ENCODE measurements around the gene NKX1-1. TPM values are rescaled to one million over a fixed set of nuclear protein-coding genes. Genes with fewer than 3 reads are reported as not detected.

The NKX1-1 gene
- total RNA-seq (2022; extraction: Qiagen RNA extraction) = not detected in 5 replicates

DNA sequence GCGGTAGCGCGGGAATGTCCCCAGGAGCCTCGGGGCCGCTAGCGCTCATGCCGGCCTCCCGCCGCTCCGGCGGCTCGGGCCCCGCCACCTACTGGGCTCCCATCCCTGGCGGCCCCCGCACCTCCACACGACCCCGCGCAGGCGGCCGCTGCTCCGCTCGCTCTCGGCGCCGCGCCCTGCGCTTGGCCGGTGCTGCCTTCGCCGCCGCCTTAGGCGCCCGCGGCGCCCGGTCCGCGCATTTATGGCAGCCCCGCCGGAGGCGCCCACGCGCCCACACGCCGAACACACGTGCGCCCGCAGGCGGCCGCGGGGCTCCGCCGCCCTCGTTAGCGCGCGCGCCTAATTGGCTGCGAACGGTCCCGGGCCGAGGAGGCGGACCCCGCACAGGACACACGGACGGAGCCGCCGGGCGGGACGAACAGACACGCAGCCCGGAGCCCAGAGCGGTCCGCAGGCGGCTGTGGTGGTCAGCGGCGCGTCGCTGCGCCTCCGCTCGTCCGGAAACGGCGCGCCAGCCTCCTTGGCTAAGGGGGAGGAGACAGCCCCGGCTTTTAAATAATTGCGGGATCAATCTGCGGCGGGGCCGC lies at the start of gene NKX1-1:
Gene NKX1-1 (minus strand): TSS at position 49 of the 587 bp plus-strand sequence. CDS start 0 bp downstream, at position 49.

Other genes starting within 250 kb of the NKX1-1 start
- gene SPON2, start 233.9 kb downstream of the NKX1-1 start, total RNA-seq (2022; extraction: Qiagen RNA extraction) = 0.26 to 0.41 TPM (median 0.39 TPM) in 5 replicates
- 66.4 to 89.2 TPM (median 84.6 TPM) in 5 replicates for gene CTBP1, start 157.3 kb downstream of the NKX1-1 start, total RNA-seq (2022; extraction: Qiagen RNA extraction)
- gene MAEA, start 116.6 kb downstream of the NKX1-1 start, total RNA-seq (2022; extraction: Qiagen RNA extraction) = 52.8 to 62.2 TPM (median 59.5 TPM) in 5 replicates
- 2.5 to 6.0 TPM (median 4.4 TPM) in 5 replicates for gene UVSSA, start 59.2 kb downstream of the NKX1-1 start, total RNA-seq (2022; extraction: Qiagen RNA extraction)

All from A549 treated with dexamethasone at 1 μM for 4 hours (cell line).